IMR-90 (cell line): ENCODE data around the gene ZNF550. TPM values are rescaled to one million over a fixed set of nuclear protein-coding genes. Genes with fewer than 3 reads are reported as not detected.

Experiments
- ATAC-seq: fragments of 200-7000 bp; cut with Tn5 transposase; 2 replicates; pipeline ENCODE4 v1.9.1; 2020; ENCODE audit warnings: low read depth, mild to moderate bottlenecking, moderate library complexity
- BruUV-seq: library from RNA; stranded (reverse); fragments of 400-500 nt; replicated peaks from 2 replicates; lab custom pipeline; 2021; lab: Mats Ljungman, UMichigan
- CTCF ChIA-PET: fragments of 300-600 bp; formaldehyde crosslinking; extraction: SDS; loops from one replicate; lab custom pipeline; 2021; ENCODE audit warnings: antibody characterized with exemption; lab: Yijun Ruan, JAX
- POLR2A ChIA-PET: fragments of 300-600 bp; sonication (Branson Sonifier 250); formaldehyde crosslinking; loops from one replicate; lab custom pipeline; 2022; ENCODE audit warnings: antibody characterized with exemption; ENCODE audit not compliant: unreplicated experiment; lab: Charles Lee
- DNase-seq: peaks from one replicate; pipeline ENCODE4 v3.0.0; 2013
- H2AFZ ChIP-seq: replicated peaks from 2 replicates; pipeline ENCODE3; 2013; ENCODE audit warnings: low read length, mild to moderate bottlenecking; ENCODE audit not compliant: poor library complexity
- H2AK5ac ChIP-seq: 2 replicates; pipeline ENCODE4 v1.6.1; 2013; ENCODE audit warnings: low read depth, low read length, inconsistent platforms
- H2AK9ac ChIP-seq: replicated peaks from 2 replicates; pipeline ENCODE3; 2013; ENCODE audit warnings: mild to moderate bottlenecking, low read depth, low read length, moderate library complexity; ENCODE audit not compliant: poor library complexity
- H2BK120ac ChIP-seq: 2 replicates; pipeline ENCODE4 v1.6.1; 2013; ENCODE audit warnings: low read depth, low read length, inconsistent platforms
- H2BK15ac ChIP-seq: 3 replicates; pipeline ENCODE4 v1.6.1; 2013; ENCODE audit warnings: low read depth, low read length, inconsistent platforms
- H2BK20ac ChIP-seq: 2 replicates; pipeline ENCODE4 v1.6.1; 2013; ENCODE audit warnings: low read depth, mild to moderate bottlenecking, inconsistent platforms, low read length, moderate library complexity
- H2BK5ac ChIP-seq: 2 replicates; pipeline ENCODE4 v1.6.1; 2013; ENCODE audit warnings: mild to moderate bottlenecking, low read depth, low read length, inconsistent platforms; ENCODE audit not compliant: poor library complexity, severe bottlenecking
- H3K14ac ChIP-seq: replicated peaks from 2 replicates; pipeline ENCODE4 v1.6.1; 2013; ENCODE audit warnings: low read depth, low read length, inconsistent platforms
- H3K18ac ChIP-seq: 2 replicates; pipeline ENCODE4 v1.6.1; 2013; ENCODE audit warnings: low read depth, low read length, control low read depth
- H3K23ac ChIP-seq: 2 replicates; pipeline ENCODE4 v1.6.1; 2013; ENCODE audit warnings: low read depth, low read length, inconsistent platforms
- H3K27ac ChIP-seq: 2 replicates; pipeline ENCODE4 v1.5.1; 2013; ENCODE audit warnings: mild to moderate bottlenecking, control low read depth, low read length; ENCODE audit not compliant: insufficient read depth
- H3K27me3 ChIP-seq: 2 replicates; pipeline ENCODE4 v1.6.1; 2013; ENCODE audit warnings: low read length; ENCODE audit not compliant: control insufficient read depth, insufficient read depth
- H3K36me3 ChIP-seq: 2 replicates; pipeline ENCODE4 v1.6.1; 2013; ENCODE audit warnings: low read length, mixed read lengths; ENCODE audit not compliant: control insufficient read depth, insufficient read depth
- H3K4ac ChIP-seq: 2 replicates; pipeline ENCODE4 v1.6.1; 2013; ENCODE audit warnings: low read depth, low read length, inconsistent platforms
- H3K4me1 ChIP-seq: 2 replicates; pipeline ENCODE4 v1.6.1; 2013; ENCODE audit warnings: low read length, mixed read lengths; ENCODE audit not compliant: control insufficient read depth, insufficient read depth
- H3K4me2 ChIP-seq: 2 replicates; pipeline ENCODE4 v1.6.1; 2013; ENCODE audit warnings: low read depth, mild to moderate bottlenecking, control low read depth, low read length, moderate library complexity
- H3K4me3 ChIP-seq: 2 replicates; pipeline ENCODE4 v1.5.1; 2013; ENCODE audit warnings: low read depth, mild to moderate bottlenecking, control low read depth, low read length, moderate library complexity; ENCODE audit not compliant: insufficient read depth
- H3K56ac ChIP-seq: 2 replicates; pipeline ENCODE4 v1.6.1; 2013; ENCODE audit warnings: low read length, inconsistent platforms; ENCODE audit not compliant: insufficient read depth; ENCODE audit errors: extremely low read depth
- H3K79me1 ChIP-seq, 2 experiments: 2 replicates each; pipeline ENCODE4 v1.6.1; 2013; ENCODE audit warnings: low read length in 2 of 2, inconsistent platforms in 1 of 2, low read depth in 1 of 2
- H3K9ac ChIP-seq: 2 replicates; pipeline ENCODE4 v1.6.1; 2013; ENCODE audit warnings: low read depth, low read length, control low read depth
- H3K9me1 ChIP-seq: 2 replicates; pipeline ENCODE4 v1.6.1; 2013; ENCODE audit warnings: low read length, inconsistent platforms; ENCODE audit not compliant: insufficient read depth
- H3K9me3 ChIP-seq: 2 replicates; pipeline ENCODE4 v1.6.1; 2013; ENCODE audit warnings: low read length; ENCODE audit not compliant: control insufficient read depth, insufficient read depth
- H4K20me1 ChIP-seq: 2 replicates; pipeline ENCODE4 v1.6.1; 2013; ENCODE audit warnings: low read length, inconsistent platforms; ENCODE audit not compliant: insufficient read depth
- H4K5ac ChIP-seq: 2 replicates; pipeline ENCODE4 v1.6.1; 2013; ENCODE audit warnings: mild to moderate bottlenecking, low read depth, low read length, control low read depth
- H4K8ac ChIP-seq, 2 experiments: 2 replicates each; pipeline ENCODE4 v1.6.1; 2013; ENCODE audit warnings: low read depth in 2 of 2, low read length in 2 of 2, control low read depth in 1 of 2, inconsistent platforms in 1 of 2
- H4K91ac ChIP-seq: 2 replicates; pipeline ENCODE4 v1.6.1; 2013; ENCODE audit warnings: low read depth, low read length, inconsistent platforms; ENCODE audit not compliant: insufficient read depth
- BHLHE40 ChIP-seq: fragments of 150-350 bp; IDR thresholded peaks from 2 replicates; pipeline ENCODE4 v1.6.1; 2016; ENCODE audit warnings: mild to moderate bottlenecking, low read depth, low read length
- CEBPB ChIP-seq: IDR thresholded peaks from 2 replicates; pipeline ENCODE4 v1.6.1; 2012; ENCODE audit warnings: low read depth, low read length, improper control_type of control experiment
- CHD1 ChIP-seq: IDR thresholded peaks from 2 replicates; pipeline ENCODE4 v1.6.1; 2012; ENCODE audit warnings: low read depth, low read length, improper control_type of control experiment
- FOS ChIP-seq: fragments of 150-350 bp; IDR thresholded peaks from 2 replicates; pipeline ENCODE4 v1.6.1; 2016; ENCODE audit warnings: low read depth, low read length
- MAFK ChIP-seq: IDR thresholded peaks from 2 replicates; pipeline ENCODE4 v1.6.1; 2012; ENCODE audit warnings: low read depth, low read length, improper control_type of control experiment
- MAZ ChIP-seq: IDR thresholded peaks from 2 replicates; pipeline ENCODE4 v1.6.1; 2012; ENCODE audit warnings: low read depth, mild to moderate bottlenecking, low read length, improper control_type of control experiment, moderate library complexity, borderline replicate concordance
- MXI1 ChIP-seq: IDR thresholded peaks from 2 replicates; pipeline ENCODE4 v1.6.1; 2012; ENCODE audit warnings: low read depth, mild to moderate bottlenecking, low read length, moderate library complexity, borderline replicate concordance
- NFE2L2 ChIP-seq: fragments of 150-350 bp; IDR thresholded peaks from 2 replicates; pipeline ENCODE4 v1.6.1; 2016; ENCODE audit warnings: low read depth, mild to moderate bottlenecking, low read length
- RAD21 ChIP-seq: IDR thresholded peaks from 2 replicates; pipeline ENCODE4 v1.6.1; 2012; ENCODE audit warnings: low read length, improper control_type of control experiment
- RCOR1 ChIP-seq: IDR thresholded peaks from 2 replicates; pipeline ENCODE4 v1.6.1; 2012; ENCODE audit warnings: mild to moderate bottlenecking, low read length, improper control_type of control experiment; ENCODE audit not compliant: insufficient replicate concordance
- RFX5 ChIP-seq: IDR thresholded peaks from 2 replicates; pipeline ENCODE4 v1.8.0; 2012; ENCODE audit warnings: low read depth, mild to moderate bottlenecking, low read length, moderate library complexity
- SMC3 ChIP-seq: fragments of 150-350 bp; IDR thresholded peaks from 2 replicates; pipeline ENCODE4 v1.6.1; 2016; ENCODE audit warnings: low read depth, mild to moderate bottlenecking, antibody characterized with exemption, low read length, moderate library complexity
- WGBS, 2 experiments: methylation state at CpG; one replicate each; pipeline versions ENCODE4 v1.1.5 to v1.1.7; 2013; ENCODE audit warnings: missing lambda C conversion rate in 2 of 2; ENCODE audit not compliant: insufficient read length in 1 of 2; ENCODE audit errors: extremely low coverage in 2 of 2; 5-methylcytosine and 5-hydroxymethylcytosine counted together
- dilution Hi-C: fragments of 300-500 bp; cut with HindIII; formaldehyde crosslinking; loops from one replicate; pipeline ENCODE4 v1.14.3; 2018; ENCODE audit warnings: low sequenced_read_pairs; ENCODE audit not compliant: unreplicated experiment
- in situ Hi-C: fragments of 300-500 bp; cut with MboI; formaldehyde crosslinking; loops from 3 replicates; pipeline ENCODE4 v1.14.3; 2019; ENCODE audit warnings: low sequenced_read_pairs, inconsistent platforms, mixed read lengths
- intact Hi-C: fragments of 100-400 bp; cut with micrococcal nuclease; formaldehyde crosslinking; loops from 2 replicates; pipeline ENCODE4 v1.10.0; 2022
- polyA plus RNA-seq, 3 experiments: library from polyadenylated mRNA; depleted of rRNA; stranded (reverse); fragments of >200 nt; gene quantifications; 2 replicates each; pipeline ENCODE4 v1.2.3, GENCODE V29; 2012; ENCODE audit warnings: low replicate concordance in 1 of 3
- total RNA-seq: library from RNA; depleted of rRNA; stranded (reverse); fragments of >200 nt; gene quantifications from 2 replicates; pipeline ENCODE4 v1.2.3, GENCODE V29; 2012
- TF ChIP-seq, protein P1 (sequence below): fragments of 150-350 bp; IDR thresholded peaks from 2 replicates; pipeline ENCODE4 v1.6.1; 2016; ENCODE audit warnings: low read depth, mild to moderate bottlenecking, low read length, moderate library complexity, borderline replicate concordance
- TF ChIP-seq, protein P2 (sequence below): conservative IDR thresholded peaks from 2 replicates; pipeline ENCODE4 v1.5.1; 2012; ENCODE audit warnings: mild to moderate bottlenecking, low read depth, low read length, improper control_type of control experiment
- TF ChIP-seq, protein P3 (sequence below): fragments of 150-350 bp; IDR thresholded peaks from 2 replicates; pipeline ENCODE4 v1.6.1; 2017; ENCODE audit warnings: mild to moderate bottlenecking, antibody characterized with exemption, low read length, low read depth

The ZNF550 gene
- total and polyA plus RNA-seq, 2 of the 4 experiments (the other 2 are of a cell fraction) = 5.7 to 12.5 TPM

DNA sequence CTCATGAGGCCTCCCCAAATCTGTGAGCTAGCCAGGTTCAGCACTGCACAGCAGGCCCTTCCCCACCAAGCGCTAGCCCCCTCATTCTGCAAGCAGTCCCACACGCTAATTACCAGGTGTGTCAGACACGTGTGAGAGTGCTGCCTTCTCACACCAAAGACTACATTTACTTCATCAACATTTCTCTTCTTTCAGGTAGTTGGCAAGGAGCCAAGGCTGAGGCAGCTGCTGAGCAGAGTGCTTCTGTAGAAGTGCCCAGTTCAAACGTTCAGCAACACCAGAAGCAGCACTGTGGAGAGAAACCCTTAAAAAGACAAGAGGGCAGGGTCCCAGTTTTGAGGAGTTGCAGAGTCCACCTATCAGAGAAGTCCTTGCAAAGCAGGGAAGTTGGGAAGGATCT, 53.5 kb downstream of the ZNF550 start:
- Histone ChIP-seq H3K4me1 (no peaks in the 10 kb centered on the region), H3K14ac (no peak overlapping the region), H3K23ac (no peak overlapping the region), H3K4me3 (no peak overlapping the region), H3K4me2 (no peak overlapping the region), H2BK20ac (no peak overlapping the region), H2AFZ (no peak overlapping the region), H4K8ac (no peak overlapping the region), H2AK9ac (no peak overlapping the region), H3K4ac (no peak overlapping the region), H3K9me3 (peaks cover 30% of the 10 kb centered on the region), H2BK15ac (no peak overlapping the region), H2BK120ac (no peak overlapping the region), H3K27me3 (no peaks in the 10 kb centered on the region), H2AK5ac (no peak overlapping the region), H4K5ac (no peak overlapping the region), H3K27ac (no peak overlapping the region), H2BK5ac (no peak overlapping the region), H3K9me1 (no peaks in the 10 kb centered on the region), H3K36me3 (peaks cover 52% of the 10 kb centered on the region), H4K91ac (no peak overlapping the region), H3K9ac (no peak overlapping the region), H3K18ac (no peak overlapping the region), H3K56ac (no peak overlapping the region), H3K79me1 (peaks cover 26 to 31% of the 10 kb centered on the region in 2 experiments), H4K20me1 (peaks cover 5% of the 10 kb centered on the region; the same call in 1 of the 2 replicates)
- POLR2A ChIA-PET = no interaction called here
- DNase-seq (no peak), ATAC-seq (no peak)
- no TSS peak for BruUV-seq
- CTCF ChIA-PET = no interaction called here
- no peak for TF ChIP-seq MXI1
- no peak for TF ChIP-seq CEBPB
- no peak for TF ChIP-seq FOS
- TF ChIP-seq, protein P1, sequence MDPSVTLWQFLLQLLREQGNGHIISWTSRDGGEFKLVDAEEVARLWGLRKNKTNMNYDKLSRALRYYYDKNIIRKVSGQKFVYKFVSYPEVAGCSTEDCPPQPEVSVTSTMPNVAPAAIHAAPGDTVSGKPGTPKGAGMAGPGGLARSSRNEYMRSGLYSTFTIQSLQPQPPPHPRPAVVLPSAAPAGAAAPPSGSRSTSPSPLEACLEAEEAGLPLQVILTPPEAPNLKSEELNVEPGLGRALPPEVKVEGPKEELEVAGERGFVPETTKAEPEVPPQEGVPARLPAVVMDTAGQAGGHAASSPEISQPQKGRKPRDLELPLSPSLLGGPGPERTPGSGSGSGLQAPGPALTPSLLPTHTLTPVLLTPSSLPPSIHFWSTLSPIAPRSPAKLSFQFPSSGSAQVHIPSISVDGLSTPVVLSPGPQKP = no peak
- TF ChIP-seq SMC3 = no peak
- TF ChIP-seq, protein P2, sequence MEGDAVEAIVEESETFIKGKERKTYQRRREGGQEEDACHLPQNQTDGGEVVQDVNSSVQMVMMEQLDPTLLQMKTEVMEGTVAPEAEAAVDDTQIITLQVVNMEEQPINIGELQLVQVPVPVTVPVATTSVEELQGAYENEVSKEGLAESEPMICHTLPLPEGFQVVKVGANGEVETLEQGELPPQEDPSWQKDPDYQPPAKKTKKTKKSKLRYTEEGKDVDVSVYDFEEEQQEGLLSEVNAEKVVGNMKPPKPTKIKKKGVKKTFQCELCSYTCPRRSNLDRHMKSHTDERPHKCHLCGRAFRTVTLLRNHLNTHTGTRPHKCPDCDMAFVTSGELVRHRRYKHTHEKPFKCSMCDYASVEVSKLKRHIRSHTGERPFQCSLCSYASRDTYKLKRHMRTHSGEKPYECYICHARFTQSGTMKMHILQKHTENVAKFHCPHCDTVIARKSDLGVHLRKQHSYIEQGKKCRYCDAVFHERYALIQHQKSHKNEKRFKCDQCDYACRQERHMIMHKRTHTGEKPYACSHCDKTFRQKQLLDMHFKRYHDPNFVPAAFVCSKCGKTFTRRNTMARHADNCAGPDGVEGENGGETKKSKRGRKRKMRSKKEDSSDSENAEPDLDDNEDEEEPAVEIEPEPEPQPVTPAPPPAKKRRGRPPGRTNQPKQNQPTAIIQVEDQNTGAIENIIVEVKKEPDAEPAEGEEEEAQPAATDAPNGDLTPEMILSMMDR = no peak
- TF ChIP-seq RCOR1 = no peak
- no peak for TF ChIP-seq BHLHE40
- TF ChIP-seq RAD21 = no peak
- no peak for TF ChIP-seq CHD1
- TF ChIP-seq MAZ = no peak
- TF ChIP-seq, protein P3, sequence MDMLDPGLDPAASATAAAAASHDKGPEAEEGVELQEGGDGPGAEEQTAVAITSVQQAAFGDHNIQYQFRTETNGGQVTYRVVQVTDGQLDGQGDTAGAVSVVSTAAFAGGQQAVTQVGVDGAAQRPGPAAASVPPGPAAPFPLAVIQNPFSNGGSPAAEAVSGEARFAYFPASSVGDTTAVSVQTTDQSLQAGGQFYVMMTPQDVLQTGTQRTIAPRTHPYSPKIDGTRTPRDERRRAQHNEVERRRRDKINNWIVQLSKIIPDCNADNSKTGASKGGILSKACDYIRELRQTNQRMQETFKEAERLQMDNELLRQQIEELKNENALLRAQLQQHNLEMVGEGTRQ = no peak
- TF ChIP-seq NFE2L2 = no peak
- no peak for TF ChIP-seq MAFK
- no peak for TF ChIP-seq RFX5
- in situ Hi-C loops = no loop called here
- intact Hi-C loops = no loop called here
- 75% methylated on average over 2 of the region's 4 CpGs; no CpG with 5 or more reads in 1 of the 2 experiments for WGBS, 2 experiments
- dilution Hi-C loops = no loop called here
